NCI-H1930 (cell line): ENCODE measurements around the gene NOC4L.
A peak's percentile ranks its signal among the peaks of the same experiment; 100 is the strongest.
"Not testable (repeated sequence)": the region's sequence is repeated elsewhere in the genome, so short reads cannot be mapped to it uniquely, and the experiment has no call there.

Experiments used
- DNase-seq, 2 experiments: peaks; one replicate each; lab custom pipeline; 2025; lab: John Stamatoyannopoulos, UW

Gene NOC4L

DNA sequence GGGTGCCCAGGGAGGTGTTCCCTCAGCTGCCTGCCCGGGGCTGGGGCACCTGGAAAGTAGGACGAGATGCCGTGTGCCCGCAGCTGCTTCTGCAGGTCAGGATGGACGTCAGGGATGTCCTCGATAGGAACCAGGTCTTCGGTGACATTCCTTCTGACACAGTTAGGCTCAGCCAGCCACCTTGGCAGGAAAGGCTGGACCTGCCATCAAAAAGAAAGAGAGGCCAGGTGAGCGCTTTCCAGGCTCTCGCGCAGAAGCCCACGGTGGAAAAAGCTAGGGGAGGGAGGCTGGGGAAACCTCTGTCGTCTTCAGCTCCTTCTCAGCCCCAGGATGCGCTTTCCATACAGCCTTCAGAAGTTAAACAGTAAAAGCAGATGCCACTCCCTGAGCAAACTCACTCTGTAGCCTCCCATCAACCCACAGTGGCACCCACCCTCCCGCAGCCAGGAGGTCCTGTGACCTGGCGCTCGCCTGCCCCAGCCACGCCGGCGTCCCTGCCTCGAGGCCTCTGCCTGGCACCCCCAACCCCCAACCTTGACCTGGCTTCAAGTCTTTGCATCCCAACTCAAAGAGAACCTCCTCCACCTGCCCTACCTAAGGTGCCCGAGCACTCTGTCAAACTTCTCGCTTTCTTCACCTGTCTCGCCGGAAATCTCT lies 1.4 kb upstream of the NOC4L start:
- DNase-seq: no peak

DNA sequence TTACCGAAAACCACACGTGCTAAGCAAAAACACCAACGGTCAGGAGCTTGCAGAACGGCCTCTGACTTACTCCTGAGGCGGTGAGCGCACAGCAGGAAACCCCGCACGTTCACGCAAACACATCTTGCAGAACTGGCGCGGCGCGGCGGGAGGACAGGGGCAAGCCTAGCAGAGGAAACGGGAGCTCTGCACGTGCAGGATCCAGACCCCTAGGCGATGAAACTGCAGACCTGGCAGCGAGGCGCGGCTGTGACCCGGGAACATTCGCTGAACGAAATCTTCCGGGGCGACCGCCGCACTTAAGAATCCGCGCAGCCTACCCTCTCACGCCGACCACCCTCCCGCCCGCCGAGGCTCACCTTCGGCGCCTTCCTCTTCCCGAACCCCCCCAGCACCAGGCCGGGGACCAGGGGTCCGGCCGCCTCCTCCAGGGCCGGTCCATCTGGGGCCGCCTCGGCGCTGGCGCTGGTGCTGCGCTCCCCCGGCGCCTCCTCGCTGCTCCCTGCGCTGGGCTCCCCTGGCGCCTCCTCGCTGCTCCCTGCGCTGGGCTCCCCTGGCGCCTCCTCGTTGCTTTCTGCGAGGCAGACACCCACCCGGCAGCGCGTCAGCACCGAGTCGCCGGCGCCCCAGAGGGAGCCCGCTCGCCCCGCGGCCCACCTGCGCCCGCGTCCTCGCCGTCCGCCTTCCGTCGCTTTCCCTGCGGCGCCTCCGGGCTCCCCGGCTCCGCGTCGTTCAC lies 753 bp upstream of the NOC4L start:
- no peak for DNase-seq

DNA sequence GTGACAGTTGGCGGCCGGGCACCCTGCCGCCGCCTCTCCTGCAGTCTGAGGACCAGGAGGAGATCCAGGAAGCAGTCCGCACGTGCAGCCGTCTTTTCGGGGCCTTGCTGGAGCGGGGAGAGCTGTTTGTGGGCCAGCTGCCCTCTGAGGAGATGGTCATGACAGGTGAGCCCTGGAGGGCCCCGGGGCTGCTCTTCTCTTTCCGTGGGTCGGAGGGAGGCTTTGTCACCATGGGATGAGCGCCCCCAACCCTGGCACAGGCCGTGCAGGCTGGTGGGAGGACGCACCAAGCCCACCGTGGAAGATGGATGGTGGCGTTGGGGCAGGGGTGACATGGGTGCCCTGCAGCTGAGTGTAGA lies 532 bp downstream of the NOC4L start:
- no peak for DNase-seq

DNA sequence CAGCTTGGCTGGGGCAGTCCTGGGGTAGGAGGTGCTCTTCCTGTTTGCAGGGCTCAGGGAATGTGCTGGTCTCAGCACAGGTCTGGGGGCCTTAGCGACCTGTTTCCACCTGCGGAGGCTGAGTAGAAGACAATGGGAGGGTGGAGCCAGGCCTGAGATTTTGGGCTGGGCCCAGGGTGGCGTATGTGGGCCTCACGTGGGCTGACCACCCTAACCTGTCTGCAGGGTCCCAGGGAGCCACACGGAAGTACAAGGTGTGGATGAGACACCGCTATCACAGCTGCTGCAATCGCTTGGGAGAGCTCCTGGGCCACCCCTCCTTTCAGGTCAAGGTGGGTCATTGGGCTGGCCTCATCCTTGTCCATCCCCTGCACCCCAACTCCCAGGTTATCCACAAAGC lies 1.1 kb downstream of the NOC4L start:
- no peak for DNase-seq

DNA sequence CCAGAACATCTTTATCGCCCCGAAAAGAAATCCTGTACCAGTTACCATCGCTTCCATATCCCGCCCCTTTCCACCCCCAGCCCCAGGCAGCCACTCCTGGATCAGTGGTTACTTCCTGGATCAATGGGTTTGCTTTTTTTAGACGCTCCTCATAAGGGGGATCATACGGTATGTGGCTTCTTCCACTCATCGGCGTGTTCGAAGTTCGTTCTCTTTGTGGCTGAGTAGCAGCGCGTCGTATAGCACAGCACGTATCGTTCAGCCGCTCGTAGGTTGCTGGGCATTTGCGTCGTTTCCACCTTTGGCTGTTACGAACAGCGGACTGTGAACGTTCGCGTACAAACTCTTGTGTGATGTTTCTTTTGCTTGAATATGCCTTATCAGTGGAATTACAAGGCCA lies 1.8 kb downstream of the NOC4L start:
- no peak for DNase-seq

DNA sequence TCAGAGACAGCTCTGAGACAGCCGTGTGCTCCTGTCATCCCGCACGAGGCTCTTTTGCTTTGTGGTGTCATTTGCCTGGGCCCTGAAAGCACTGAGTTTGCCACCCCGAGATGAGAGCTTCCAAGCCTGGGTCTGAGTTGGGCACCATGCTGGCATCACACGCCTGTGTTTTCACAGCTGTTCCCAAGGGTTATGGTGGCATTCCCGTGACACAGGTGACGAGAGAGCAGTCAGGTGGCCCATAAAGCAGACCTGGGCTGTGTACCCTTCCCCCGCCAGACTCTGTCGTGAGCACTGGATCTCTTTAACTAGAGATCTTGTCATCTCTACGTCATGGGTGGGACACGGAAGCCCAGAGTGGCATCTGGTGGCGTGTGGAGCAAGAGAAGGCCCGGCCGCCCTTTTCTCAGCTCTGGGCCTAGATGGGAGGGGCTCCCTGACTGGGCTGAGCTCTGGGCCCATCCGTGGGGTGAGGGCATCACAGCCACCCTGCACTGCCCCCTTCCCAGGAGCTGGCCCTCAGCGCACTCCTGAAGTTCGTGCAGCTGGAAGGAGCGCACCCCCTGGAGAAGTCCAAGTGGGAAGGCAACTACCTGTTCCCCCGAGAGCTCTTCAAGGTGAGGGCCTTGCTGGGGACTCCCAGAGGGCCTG lies 2.6 kb downstream of the NOC4L start:
- DNase-seq: no peak

DNA sequence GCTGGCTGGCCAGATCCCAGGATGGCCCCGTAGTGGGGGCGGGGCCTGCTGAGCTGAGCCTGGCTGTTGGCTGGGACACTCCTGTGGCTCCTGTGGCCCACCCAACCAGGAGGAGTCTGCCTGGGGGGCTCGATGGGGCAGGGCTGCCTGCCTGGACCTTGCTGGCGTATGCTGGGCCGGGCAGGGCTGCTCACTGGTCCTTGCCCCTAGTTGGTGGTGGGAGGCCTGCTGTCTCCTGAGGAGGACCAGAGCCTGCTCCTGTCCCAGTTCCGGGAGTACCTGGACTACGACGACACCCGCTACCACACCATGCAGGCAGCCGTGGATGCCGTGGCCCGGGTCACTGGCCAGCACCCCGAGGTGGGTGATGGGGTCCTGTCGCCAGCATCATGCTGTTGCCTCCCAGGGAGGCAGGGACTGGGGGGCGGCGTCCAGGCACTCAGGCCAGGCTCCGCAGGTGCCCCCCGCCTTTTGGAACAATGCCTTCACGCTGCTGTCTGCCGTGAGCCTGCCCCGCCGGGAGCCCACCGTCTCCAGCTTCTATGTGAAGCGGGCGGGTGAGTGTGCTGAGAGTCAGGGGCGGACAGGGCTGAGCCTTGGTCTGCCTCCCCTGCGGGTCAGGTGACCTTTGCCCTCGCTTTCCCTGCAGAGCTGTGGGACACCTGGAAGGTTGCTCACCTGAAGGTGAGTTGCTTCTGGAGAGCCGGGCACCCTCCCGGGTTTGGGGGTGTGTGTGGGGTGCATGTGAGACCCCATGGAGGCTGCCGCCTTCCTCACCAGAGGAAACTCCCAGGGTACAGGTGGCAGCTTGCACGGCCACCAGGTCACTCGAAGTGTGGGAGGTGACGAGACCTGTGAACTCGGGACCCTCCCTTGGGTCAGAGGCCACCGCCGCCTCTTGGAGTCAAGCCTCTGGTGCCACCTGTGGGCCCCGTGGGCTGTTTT lies 3.4 kb downstream of the NOC4L start:
- DNase-seq: no peak

DNA sequence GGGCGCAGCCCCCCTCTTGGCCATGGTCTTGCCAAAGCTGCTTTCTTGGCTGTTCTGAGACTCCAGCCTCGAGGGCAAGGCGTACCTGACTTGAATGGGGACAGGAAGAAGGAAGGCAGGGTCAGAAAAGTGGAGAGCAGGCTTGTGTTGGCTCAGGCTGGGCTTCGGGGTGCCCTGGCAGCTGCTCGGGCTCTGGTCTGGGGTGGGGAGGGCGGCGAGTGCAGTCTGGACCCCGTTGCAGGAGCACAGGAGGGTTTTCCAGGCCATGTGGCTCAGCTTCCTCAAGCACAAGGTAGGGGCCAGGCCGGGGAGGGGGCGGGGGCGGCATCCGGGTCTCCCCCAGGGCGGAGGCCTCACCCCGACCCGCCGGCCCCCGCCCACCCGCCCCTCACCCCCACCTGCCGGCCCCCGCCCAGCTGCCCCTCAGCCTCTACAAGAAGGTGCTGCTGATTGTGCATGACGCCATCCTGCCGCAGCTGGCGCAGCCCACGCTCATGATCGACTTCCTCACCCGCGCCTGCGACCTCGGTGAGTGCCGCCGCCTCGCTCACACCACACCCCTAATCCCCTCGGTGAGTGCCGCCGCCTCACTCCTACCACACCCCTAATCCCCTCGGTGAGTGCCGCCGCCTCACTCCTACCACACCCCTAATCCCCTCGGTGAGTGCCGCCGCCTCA lies 4.2 kb downstream of the NOC4L start:
- no peak for DNase-seq

DNA sequence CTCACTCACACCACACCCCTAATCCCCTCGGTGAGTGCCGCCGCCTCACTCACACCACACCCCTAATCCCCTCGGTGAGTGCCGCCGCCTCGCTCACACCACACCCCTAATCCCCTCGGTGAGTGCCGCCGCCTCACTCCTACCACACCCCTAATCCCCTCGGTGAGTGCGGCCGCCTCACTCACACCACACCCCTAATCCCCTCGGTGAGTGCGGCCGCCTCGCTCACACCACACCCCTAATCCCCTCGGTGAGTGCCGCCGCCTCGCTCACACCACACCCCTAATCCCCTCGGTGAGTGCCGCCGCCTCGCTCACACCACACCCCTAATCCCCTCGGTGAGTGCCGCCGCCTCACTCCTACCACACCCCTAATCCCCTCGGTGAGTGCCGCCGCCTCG lies 5.3 kb downstream of the NOC4L start:
- DNase-seq: not testable (repeated sequence)

DNA sequence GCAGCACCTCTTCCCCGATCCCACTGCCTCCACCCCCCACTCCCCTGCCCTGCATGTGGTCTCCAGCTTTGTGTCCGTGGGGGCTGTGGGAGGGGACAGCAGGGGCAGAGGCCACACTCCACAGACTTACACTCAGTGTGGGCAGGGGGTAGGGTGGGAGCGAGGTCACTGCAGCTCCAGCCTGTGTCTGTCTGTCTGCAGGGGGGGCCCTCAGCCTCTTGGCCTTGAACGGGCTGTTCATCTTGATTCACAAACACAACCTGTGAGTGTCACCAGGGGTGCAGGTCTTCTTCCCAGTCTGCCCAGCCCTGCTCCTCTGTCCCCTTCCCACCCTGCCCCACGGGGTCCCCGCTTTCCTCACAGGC lies 6.5 kb downstream of the NOC4L start:
- no peak for DNase-seq

DNA sequence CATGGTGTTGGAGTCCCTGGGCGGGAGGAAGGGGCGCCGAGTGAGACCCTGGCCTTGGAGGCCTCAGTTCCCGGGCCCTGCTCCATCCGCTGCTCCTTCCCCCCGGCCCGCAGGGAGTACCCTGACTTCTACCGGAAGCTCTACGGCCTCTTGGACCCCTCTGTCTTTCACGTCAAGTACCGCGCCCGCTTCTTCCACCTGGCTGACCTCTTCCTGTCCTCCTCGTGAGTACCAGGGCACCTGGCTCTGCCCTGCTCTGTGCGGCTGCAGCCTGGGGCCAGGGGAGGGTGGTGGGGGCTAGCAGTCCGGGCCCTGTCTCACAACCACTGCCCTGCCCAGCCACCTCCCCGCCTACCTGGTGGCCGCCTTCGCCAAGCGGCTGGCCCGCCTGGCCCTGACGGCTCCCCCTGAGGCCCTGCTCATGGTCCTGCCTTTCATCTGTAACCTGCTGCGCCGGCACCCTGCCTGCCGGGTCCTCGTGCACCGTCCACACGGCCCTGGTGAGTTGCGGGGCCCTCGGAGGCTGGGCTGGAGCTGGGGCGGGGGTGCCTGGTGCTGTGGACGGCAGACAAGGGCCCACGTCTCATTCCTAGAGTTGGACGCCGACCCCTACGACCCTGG lies 7.0 kb downstream of the NOC4L start:
- DNase-seq: no peak

DNA sequence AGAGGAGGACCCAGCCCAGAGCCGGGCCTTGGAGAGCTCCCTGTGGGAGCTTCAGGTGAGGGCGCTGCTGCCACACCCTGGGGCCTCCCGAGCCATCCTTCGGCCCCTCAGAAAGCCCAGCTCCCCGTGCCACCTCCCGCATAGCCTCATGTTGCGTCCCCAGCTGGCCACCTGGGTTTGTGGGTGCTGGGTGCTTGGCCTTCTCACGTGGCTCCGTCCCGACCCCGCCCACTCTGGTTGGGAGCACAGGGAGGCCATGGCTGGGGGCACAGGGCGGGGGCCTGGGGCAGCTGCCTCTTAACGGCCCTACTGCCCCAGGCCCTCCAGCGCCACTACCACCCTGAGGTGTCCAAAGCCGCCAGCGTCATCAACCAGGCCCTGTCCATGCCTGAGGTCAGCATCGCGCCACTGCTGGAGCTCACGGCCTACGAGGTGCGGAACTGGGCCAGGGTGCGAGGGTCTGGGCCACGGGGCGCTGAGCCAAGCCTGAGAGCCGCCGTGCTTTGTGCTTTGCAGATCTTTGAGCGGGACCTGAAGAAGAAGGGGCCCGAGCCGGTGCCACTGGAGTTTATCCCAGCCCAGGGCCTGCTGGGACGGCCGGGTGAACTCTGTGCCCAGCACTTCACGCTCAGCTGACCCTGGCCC lies 7.6 kb downstream of the NOC4L start:
- no peak for DNase-seq

DNA sequence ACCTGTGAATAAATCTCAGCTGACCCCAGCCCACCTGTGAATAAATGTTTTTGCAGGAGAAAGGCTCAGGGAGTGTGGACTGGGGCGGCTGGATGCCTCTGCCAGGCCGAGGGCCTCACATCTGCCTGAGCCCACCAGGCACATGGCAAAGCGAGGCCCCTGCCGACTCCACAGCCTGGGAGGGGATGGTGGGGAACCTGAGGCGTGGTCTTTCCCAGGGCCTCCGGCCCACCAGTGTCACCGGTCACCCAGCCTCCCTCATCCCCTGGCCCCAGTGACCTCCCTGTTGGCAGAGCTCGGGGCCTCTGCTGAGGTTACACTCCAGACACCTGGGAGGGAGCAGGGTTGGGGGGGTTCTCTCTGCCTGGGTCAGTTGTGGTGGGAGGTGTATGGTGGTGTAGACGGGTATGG lies 8.2 kb downstream of the NOC4L start:
- DNase-seq: no peak

DNA sequence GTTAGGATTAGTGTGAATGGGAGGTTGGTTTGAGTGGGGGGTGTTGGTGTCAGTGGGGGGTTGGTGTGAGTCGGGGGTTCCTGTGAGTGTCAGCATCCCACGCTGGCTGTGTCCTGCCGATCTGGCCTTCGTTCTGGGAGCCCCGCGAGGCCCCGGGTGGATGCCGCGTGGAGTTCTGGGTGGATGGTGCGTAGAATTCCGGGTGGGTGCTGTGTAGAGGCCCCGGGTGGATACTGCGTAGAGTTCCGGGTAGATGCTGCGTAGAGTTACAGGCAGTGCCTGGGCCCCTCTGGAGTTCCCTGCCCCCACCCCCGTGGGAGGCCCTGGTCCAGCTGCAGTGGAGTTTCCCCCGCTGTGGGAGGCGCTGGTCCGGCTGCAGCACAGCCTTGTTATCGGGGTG lies 8.7 kb downstream of the NOC4L start:
- no peak for DNase-seq

DNA sequence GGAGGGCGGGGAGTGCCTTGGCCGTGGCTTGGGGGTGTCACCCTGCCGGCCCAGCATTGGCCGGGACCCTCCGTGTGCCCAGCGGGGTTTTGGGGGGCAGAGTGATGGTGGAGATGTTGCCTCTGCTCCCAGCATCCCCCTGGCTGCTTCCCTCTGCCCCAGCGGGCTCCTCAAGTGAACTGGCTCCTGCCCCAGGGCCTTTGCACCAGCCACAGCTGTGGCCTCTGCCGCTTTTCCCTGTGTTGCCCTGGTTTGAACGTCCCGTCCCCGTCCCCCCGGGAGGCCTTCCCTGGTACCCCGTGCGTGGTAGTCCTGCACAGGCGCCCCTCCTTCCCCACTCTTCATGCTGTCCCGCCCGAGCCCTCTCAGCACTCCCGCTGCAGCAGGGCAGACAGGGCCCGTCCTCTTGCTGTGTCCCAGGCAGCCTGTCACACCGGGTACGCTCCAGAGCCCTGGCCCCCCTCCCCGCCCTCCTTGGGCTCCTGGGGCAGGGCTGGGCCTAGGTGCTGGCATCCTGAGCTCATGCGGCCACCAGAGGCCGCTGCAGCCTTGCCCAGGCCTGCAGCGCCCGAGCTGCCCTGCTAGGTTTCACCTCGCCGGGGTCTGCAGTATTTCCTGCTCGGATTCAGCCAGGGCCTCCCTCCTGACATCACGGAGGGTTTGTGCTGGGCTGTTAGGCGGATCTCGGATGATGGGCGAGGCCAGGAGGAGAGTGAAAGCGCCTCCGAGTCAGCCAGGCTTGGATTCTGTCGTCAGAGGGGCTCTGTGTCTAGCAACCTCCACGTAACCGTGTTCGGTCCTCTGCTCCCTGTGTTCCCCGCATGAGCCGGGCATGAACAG lies 9.5 kb downstream of the NOC4L start:
- peak; percentile 57 to 69 for DNase-seq

DNA sequence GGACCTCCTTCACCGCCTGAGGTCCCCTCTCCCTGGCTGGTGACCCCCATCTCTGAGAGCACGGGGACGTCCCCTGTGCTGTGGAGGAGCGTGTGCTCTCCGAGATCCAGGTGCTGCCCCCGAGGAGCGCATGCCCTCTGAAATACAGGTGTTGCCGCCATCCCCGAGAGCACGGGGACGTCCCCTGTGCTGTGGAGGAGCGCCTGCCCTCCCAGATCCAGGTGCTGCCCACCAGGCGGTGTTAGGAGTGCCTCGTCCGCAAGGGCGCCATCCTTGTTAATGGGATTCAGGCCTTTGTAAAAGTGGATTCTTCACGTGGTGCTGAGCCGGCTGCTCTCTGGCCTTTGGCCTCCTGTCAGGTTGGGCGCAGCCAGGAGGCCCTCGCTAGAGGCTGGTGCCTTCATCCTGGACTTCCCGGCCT lies 10.1 kb downstream of the NOC4L start:
- peak in 1 of 2 experiments; percentile 28 for DNase-seq

DNA sequence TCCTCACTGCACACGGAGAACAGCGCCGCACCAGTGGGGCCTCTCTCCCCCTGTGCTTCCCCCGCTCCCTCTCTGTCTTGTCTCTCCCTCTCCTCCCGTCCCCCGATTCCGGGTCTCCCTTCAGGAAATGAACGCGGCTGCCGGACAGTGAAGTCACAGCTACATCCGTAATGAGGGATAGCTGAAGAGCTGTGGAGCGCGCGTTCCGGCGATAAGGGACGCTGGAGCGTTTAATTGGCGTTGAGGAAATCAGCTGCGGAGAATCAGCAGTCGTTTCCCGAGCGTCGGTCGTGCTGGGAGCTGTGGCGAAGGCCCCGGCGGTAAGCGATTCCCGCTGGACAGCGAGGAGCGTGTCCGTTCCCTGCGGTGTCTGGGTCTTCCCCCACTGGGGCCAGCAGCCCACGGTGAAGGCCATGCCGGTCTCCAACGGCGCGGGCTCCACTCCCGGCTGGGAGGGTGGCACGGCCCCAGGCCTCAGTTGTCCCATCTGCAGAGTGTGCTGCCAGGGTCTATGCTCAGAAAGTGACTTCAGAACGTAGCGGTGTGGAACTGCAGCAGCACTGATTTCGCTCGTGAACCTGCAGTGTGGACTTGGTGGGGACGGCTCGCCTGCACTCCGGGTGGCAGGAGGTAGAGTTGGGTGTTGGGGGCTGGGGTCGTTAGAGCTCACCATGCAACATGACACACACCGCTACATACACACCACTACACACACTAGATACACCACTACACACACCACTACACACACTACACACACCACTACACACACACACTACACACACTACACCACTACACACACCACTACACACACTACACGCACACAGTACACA lies 10.9 kb downstream of the NOC4L start:
- DNase-seq: no peak

DNA sequence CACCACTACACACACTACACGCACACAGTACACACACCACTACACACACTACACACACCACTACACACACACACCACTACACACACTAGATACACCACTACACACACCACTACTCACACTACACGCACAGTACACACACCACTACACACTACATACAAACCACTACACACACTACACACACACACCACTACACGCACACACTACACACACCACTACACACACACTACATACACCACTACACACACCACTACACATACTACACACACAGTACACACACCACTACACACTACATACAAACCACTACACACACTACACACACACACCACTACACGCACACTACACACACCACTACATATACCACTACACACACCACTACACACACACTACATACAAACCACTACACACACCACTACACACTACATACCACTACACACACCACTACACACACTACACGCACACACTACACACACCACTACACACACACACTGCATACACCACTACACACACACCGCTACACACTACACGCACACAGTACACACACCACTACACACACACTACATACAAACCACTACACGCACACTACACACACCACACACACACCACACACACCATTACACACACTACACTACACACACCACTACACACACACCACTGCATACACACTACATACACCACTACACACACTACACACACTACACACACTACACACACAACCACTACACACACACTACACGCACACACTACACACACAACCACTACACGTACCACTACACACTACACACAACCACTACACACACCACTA lies 11.7 kb downstream of the NOC4L start:
- no peak for DNase-seq
